ENCODE results near the gene ARGFX. TPM values are rescaled to one million over a fixed set of nuclear protein-coding genes. Genes with fewer than 3 reads are reported as not detected.
A peak's percentile ranks its signal among the peaks of the same experiment; 100 is the strongest.

The ARGFX gene
- polyA plus RNA-seq, 1 donor (not counting 4 experiments of a cell fraction or from before 2014, with no cell fraction given): not detected

- TF ChIP-seq CTCF (optimal IDR thresholded peaks at IDR 0.05 in 1 of 3, IDR thresholded peaks at IDR 0.05 in 1 of 3, conservative IDR thresholded peaks at IDR 0.05 in 1 of 3; ENCODE audit: extremely low read depth in 1 of 3, insufficient read depth in 2 of 3, low read length in 3 of 3) (no peak), EZH2 (IDR thresholded peaks at IDR 0.05; ENCODE audit: low read length) (no peak)
- Histone ChIP-seq H3K79me2 (ENCODE audit: control insufficient read depth, insufficient read depth, low read length) (no peaks in the 10 kb centered on the region), H3K27me3 (ENCODE audit: control insufficient read depth, extremely low read depth, insufficient read depth, low read length) (no peaks in the 10 kb centered on the region), H3K36me3 (ENCODE audit: control insufficient read depth in 2 of 2, extremely low read depth in 1 of 2, insufficient read depth in 2 of 2, low read length in 2 of 2) (peaks cover 0 to 3% of the 10 kb centered on the region in 2 experiments), H3K4me2 (ENCODE audit: control insufficient read depth, extremely low read depth, insufficient read depth, low read depth, low read length) (no peak overlapping the region), H3K4me3 (ENCODE audit: control insufficient read depth in 2 of 3, extremely low read depth in 1 of 3, insufficient read depth in 2 of 3, low read depth in 1 of 3, low read length in 3 of 3) (no peak overlapping the region), H3K27ac (ENCODE audit: control insufficient read depth, insufficient read depth, low read length) (no peak overlapping the region), H3K9me1 (ENCODE audit: control insufficient read depth, extremely low read depth, insufficient read depth, low read length) (no peaks in the 10 kb centered on the region), H4K20me1 (ENCODE audit: control insufficient read depth, extremely low read depth, insufficient read depth, low read length) (no peaks in the 10 kb centered on the region), H2AFZ (ENCODE audit: control insufficient read depth, low read length) (no peak overlapping the region), H3K9ac (ENCODE audit: control insufficient read depth, extremely low read depth, insufficient read depth, low read length) (no peak overlapping the region), H3K9me3 (ENCODE audit: control insufficient read depth, low read depth, low read length) (no peaks in the 10 kb centered on the region), H3K4me1 (ENCODE audit: control insufficient read depth, extremely low read depth, insufficient read depth, low read length) (no peaks in the 10 kb centered on the region)
- FAIRE-seq (no peak), DNase-seq (ENCODE audit: low read depth, low spot score) (no peak)
- dilution Hi-C loops (cut with MboI; ENCODE audit: extremely low pct_ligation_motif_present, low sequenced_read_pairs): no loop called here
Observed at GRCh38 chr3:121531269-121531668, 36.5 kb upstream of the ARGFX start.

DNA sequence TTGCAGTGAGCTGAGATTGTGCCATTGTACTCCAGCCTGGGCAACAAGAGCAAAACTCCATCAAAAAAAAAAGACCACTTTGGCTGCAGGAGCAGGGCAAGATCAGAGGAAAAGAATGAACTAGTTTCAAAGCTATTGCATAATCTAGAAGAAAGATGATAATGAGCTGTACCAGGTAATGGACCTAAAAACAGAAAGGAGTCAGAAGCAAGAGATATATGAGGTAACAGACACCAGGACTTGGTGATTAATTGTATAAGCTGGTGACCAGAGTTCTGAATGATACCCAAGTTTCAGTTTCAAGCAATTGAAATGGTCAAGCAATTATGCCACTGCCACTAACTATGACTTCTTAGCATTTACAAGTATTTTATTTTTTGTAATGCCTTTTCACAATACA lies 24.8 kb upstream of the ARGFX start:
- H3K27ac ChIP-seq (ENCODE audit: control insufficient read depth, insufficient read depth, low read length): no peak overlapping the region
- H3K4me2 ChIP-seq (ENCODE audit: control insufficient read depth, extremely low read depth, insufficient read depth, low read depth, low read length): no peak overlapping the region
- no peaks in the 10 kb centered on the region for H3K9me1 ChIP-seq (ENCODE audit: control insufficient read depth, extremely low read depth, insufficient read depth, low read length)
- H3K79me2 ChIP-seq (ENCODE audit: control insufficient read depth, insufficient read depth, low read length): peaks cover 16% of the 10 kb centered on the region
- DNase-seq (ENCODE audit: low read depth, low spot score) (no peak), FAIRE-seq (no peak)
- no peaks in the 10 kb centered on the region for H3K9me3 ChIP-seq (ENCODE audit: control insufficient read depth, low read depth, low read length)
- H3K27me3 ChIP-seq (ENCODE audit: control insufficient read depth, extremely low read depth, insufficient read depth, low read length): no peaks in the 10 kb centered on the region
- H2AFZ ChIP-seq (ENCODE audit: control insufficient read depth, low read length): no peak overlapping the region
- no peak overlapping the region for H3K9ac ChIP-seq (ENCODE audit: control insufficient read depth, extremely low read depth, insufficient read depth, low read length)
- H4K20me1 ChIP-seq (ENCODE audit: control insufficient read depth, extremely low read depth, insufficient read depth, low read length): no peaks in the 10 kb centered on the region
- no peak overlapping the region for H3K4me3 ChIP-seq (ENCODE audit: control insufficient read depth in 2 of 3, extremely low read depth in 1 of 3, insufficient read depth in 2 of 3, low read depth in 1 of 3, low read length in 3 of 3)
- dilution Hi-C loops (cut with MboI; ENCODE audit: extremely low pct_ligation_motif_present, low sequenced_read_pairs): no loop called here
- H3K36me3 ChIP-seq (ENCODE audit: control insufficient read depth in 2 of 2, extremely low read depth in 1 of 2, insufficient read depth in 2 of 2, low read length in 2 of 2): peaks cover 0 to 7% of the 10 kb centered on the region in 2 experiments
- peaks cover 10% of the 10 kb centered on the region for H3K4me1 ChIP-seq (ENCODE audit: control insufficient read depth, extremely low read depth, insufficient read depth, low read length)
- TF ChIP-seq EZH2 (IDR thresholded peaks at IDR 0.05; ENCODE audit: low read length): no peak

- Histone ChIP-seq H4K20me1 (ENCODE audit: control insufficient read depth, extremely low read depth, insufficient read depth, low read length) (no peaks in the 10 kb centered on the region), H2AFZ (ENCODE audit: control insufficient read depth, low read length) (peak overlapping the region; percentile 75), H3K4me1 (ENCODE audit: control insufficient read depth, extremely low read depth, insufficient read depth, low read length) (peaks cover 18% of the 10 kb centered on the region), H3K79me2 (ENCODE audit: control insufficient read depth, insufficient read depth, low read length) (peaks cover 16% of the 10 kb centered on the region), H3K4me3 (ENCODE audit: control insufficient read depth in 2 of 3, extremely low read depth in 1 of 3, insufficient read depth in 2 of 3, low read depth in 1 of 3, low read length in 3 of 3) (peak overlapping the region; percentile 62 to 93 (median 67)), H3K4me2 (ENCODE audit: control insufficient read depth, extremely low read depth, insufficient read depth, low read depth, low read length) (peak overlapping the region; percentile 99), H3K27ac (ENCODE audit: control insufficient read depth, insufficient read depth, low read length) (peak overlapping the region; percentile 78), H3K27me3 (ENCODE audit: control insufficient read depth, extremely low read depth, insufficient read depth, low read length) (no peaks in the 10 kb centered on the region), H3K36me3 (ENCODE audit: control insufficient read depth in 2 of 2, extremely low read depth in 1 of 2, insufficient read depth in 2 of 2, low read length in 2 of 2) (peaks cover 0 to 3% of the 10 kb centered on the region in 2 experiments), H3K9me3 (ENCODE audit: control insufficient read depth, low read depth, low read length) (no peaks in the 10 kb centered on the region), H3K9ac (ENCODE audit: control insufficient read depth, extremely low read depth, insufficient read depth, low read length) (peak overlapping the region; percentile 83), H3K9me1 (ENCODE audit: control insufficient read depth, extremely low read depth, insufficient read depth, low read length) (no peaks in the 10 kb centered on the region)
- TF ChIP-seq CTCF (optimal IDR thresholded peaks at IDR 0.05 in 1 of 3, IDR thresholded peaks at IDR 0.05 in 1 of 3, conservative IDR thresholded peaks at IDR 0.05 in 1 of 3; ENCODE audit: extremely low read depth in 1 of 3, insufficient read depth in 2 of 3, low read length in 3 of 3) (no peak), EZH2 (IDR thresholded peaks at IDR 0.05; ENCODE audit: low read length) (no peak)
- dilution Hi-C loops (cut with MboI; ENCODE audit: extremely low pct_ligation_motif_present, low sequenced_read_pairs): no loop called here
- DNase-seq (ENCODE audit: low read depth, low spot score) (no peak), FAIRE-seq (no peak)
Observed at GRCh38 chr3:121545049-121545573, 22.6 kb upstream of the ARGFX start.

All from keratinocyte (primary cell).